Stimulated activated CD4-positive, alpha-beta T cell treated with anti-CD3 and anti-CD28 coated beads, Interleukin-4, amount 100 ng/mL, for 4 hours (primary cell): Measurements from ENCODE around the gene OR2W1.

Experiments
- DNase-seq, 2 experiments: peaks; one replicate each; pipeline ENCODE4 v3.0.0-alpha.2; 2020

OR2W1 gene

DNA sequence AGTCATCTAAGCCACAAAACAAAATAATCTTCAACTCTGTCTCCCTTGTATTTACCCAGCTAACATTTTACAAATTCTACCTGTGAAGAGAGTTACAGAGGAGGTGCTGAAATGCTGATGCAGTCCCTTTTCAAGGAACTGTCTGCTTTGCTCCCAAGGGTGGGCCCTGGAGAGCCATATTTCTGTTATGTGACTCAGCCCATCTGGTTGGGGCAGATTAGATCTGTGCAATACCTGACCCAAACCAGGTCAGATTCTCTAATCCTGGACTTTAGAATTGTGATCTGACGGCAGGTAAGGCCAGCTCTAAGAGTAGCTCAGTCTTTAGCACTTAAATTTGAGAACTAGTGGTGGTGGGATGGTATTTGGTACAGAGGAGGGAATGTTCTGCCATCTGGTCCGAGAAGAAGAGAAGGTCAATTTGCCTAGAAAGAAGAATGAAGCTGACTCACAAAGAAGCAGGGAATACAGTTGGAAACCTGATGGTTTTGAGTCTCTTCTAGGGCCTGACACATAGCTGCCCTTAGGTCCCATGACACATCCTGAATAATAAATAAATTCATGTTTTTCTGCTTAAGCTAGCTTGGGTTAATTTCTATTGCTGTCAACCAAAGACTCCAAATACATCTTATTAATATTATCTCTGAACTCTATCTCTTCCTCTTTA is 48.0 kb downstream of the OR2W1 start:
- DNase-seq = no peak

DNA sequence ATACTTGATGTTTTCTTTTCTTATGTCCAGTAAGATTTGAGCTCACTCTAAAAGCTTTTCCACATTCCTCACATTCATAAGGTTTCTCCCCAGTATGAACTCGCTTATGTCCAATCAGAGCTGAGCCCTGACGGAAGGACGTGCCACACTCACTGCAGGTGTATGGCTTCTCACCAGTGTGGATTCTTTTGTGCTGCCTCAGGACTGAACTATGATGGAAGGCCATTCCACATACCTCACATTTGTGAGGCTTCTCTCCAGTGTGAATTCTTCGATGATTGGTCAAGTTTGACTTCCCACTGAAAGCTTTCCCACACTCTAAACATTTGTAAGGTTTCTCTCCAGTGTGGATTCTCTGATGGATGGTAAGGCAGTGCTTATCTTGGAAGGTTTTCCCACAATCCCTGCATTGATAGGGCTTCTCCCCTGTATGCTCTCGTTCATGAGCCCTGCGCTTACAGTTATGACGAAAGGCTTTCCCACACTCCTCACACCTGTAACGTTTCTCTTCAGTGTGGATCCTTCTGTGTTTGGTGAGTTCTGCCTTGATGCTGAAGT is 49.8 kb downstream of the OR2W1 start:
- no peak for DNase-seq
